Neural cell (in vitro differentiated cells): ENCODE results near the gene SERPINB5. TPM values are rescaled to one million over a fixed set of nuclear protein-coding genes. Genes with fewer than 3 reads are reported as not detected.

ENCODE experiments used
- H2AFZ ChIP-seq: fragments of 200-600, 300-800 bp; sonication (generic), shearing (Covaris generic); 2 replicates; pipeline ENCODE4 v1.6.0; 2014; ENCODE audit warnings: low read depth, mild to moderate bottlenecking, antibody characterized with exemption, low read length, moderate library complexity
- H3F3A ChIP-seq: fragments of 200-600 bp; shearing (Covaris generic); 2 replicates; pipeline ENCODE4 v1.6.1; 2016; ENCODE audit warnings: mild to moderate bottlenecking, moderate library complexity, mixed read lengths, antibody characterized with exemption, low read length; ENCODE audit not compliant: insufficient read depth, poor library complexity, severe bottlenecking
- H3K27ac ChIP-seq: fragments of 200-600, 300-800 bp; sonication (generic), shearing (Covaris generic); 2 replicates; pipeline ENCODE4 v1.5.1; 2014; ENCODE audit warnings: mild to moderate bottlenecking, low read length, moderate library complexity
- H3K27me3 ChIP-seq: fragments of 300-800, 200-600 bp; sonication (generic), shearing (Covaris generic); 2 replicates; pipeline ENCODE4 v1.6.0; 2014; ENCODE audit warnings: mild to moderate bottlenecking, low read depth, low read length, moderate library complexity; ENCODE audit not compliant: insufficient read depth
- H3K36me3 ChIP-seq: fragments of 300-800, 200-600 bp; sonication (generic), shearing (Covaris generic); 2 replicates; pipeline ENCODE4 v1.5.1; 2014; ENCODE audit warnings: mild to moderate bottlenecking, antibody characterized with exemption, low read length, moderate library complexity; ENCODE audit not compliant: insufficient read depth
- H3K4me2 ChIP-seq: fragments of 300-800, 200-600 bp; sonication (generic), shearing (Covaris generic); 2 replicates; pipeline ENCODE4 v1.6.0; 2014; ENCODE audit warnings: mild to moderate bottlenecking, low read length
- H3K4me3 ChIP-seq: fragments of 300-800, 200-600 bp; sonication (generic), shearing (Covaris generic); 2 replicates; pipeline ENCODE4 v1.5.1; 2014; ENCODE audit warnings: mild to moderate bottlenecking, low read length, moderate library complexity
- H3K79me2 ChIP-seq: fragments of 200-600 bp; shearing (Covaris generic); replicated peaks from 2 replicates; pipeline ENCODE4 v1.6.0; 2014; ENCODE audit warnings: mild to moderate bottlenecking, low read length, moderate library complexity; ENCODE audit not compliant: insufficient read depth
- H3K9ac ChIP-seq: fragments of 300-800, 200-600 bp; sonication (generic), shearing (Covaris generic); 2 replicates; pipeline ENCODE4 v1.6.1; 2016; ENCODE audit warnings: mild to moderate bottlenecking, low read length, mixed read lengths
- H3K9me2 ChIP-seq: fragments of 200-600 bp; shearing (Covaris generic); 2 replicates; pipeline ENCODE4 v1.6.1; 2016; ENCODE audit warnings: mild to moderate bottlenecking, low read length, mixed read lengths; ENCODE audit not compliant: insufficient read depth
- H3K9me3 ChIP-seq: fragments of 200-600, 300-800 bp; sonication (generic), shearing (Covaris generic); 2 replicates; pipeline ENCODE4 v1.6.1; 2016; ENCODE audit warnings: mild to moderate bottlenecking, mixed run types, low read length, moderate library complexity, mixed read lengths
- H4K20me1 ChIP-seq: fragments of 200-600 bp; shearing (Covaris generic); 2 replicates; pipeline ENCODE4 v1.6.1; 2016; ENCODE audit warnings: mild to moderate bottlenecking, mixed run types; ENCODE audit not compliant: insufficient read depth
- EP300 ChIP-seq: fragments of 450-650 bp; conservative IDR thresholded peaks from 2 replicates; pipeline ENCODE4 v1.6.1; 2014; ENCODE audit warnings: antibody characterized with exemption, mild to moderate bottlenecking, moderate library complexity; ENCODE audit not compliant: poor library complexity, severe bottlenecking
- EZH2 ChIP-seq: fragments of 200-600, 300-800 bp; shearing (Covaris generic), sonication (generic); IDR thresholded peaks from 2 replicates; pipeline ENCODE4 v1.6.1; 2014; ENCODE audit warnings: antibody characterized with exemption, low read length, borderline replicate concordance, mild to moderate bottlenecking; ENCODE audit not compliant: insufficient read depth, poor library complexity, severe bottlenecking
- MXI1 ChIP-seq: fragments of 450-650 bp; conservative IDR thresholded peaks from 2 replicates; pipeline ENCODE4 v1.6.1; 2014; ENCODE audit warnings: antibody characterized with exemption, mild to moderate bottlenecking; ENCODE audit not compliant: poor library complexity, severe bottlenecking
- POLR2AphosphoS5 ChIP-seq: IDR thresholded peaks from 2 replicates; pipeline ENCODE4 v1.6.1; 2012
- RAD21 ChIP-seq: fragments of 450-650 bp; conservative IDR thresholded peaks from 2 replicates; pipeline ENCODE4 v1.6.1; 2014; ENCODE audit warnings: antibody characterized with exemption, mild to moderate bottlenecking, moderate library complexity
- REST ChIP-seq: IDR thresholded peaks from 2 replicates; pipeline ENCODE4 v1.6.1; 2012; ENCODE audit warnings: borderline replicate concordance
- SMC3 ChIP-seq: fragments of 450-650 bp; conservative IDR thresholded peaks from 2 replicates; pipeline ENCODE4 v1.6.1; 2014; ENCODE audit warnings: antibody characterized with exemption, mild to moderate bottlenecking, moderate library complexity; ENCODE audit not compliant: poor library complexity
- TAF1 ChIP-seq: IDR thresholded peaks from 2 replicates; pipeline ENCODE4 v1.6.1; 2012; ENCODE audit warnings: low read depth
- polyA plus RNA-seq: library from polyadenylated mRNA; depleted of rRNA; stranded (reverse); fragments of >200 nt; gene quantifications from 2 replicates; pipeline ENCODE4 v1.2.3, GENCODE V29; 2014
- TF ChIP-seq, protein P1 (sequence below): fragments of 450-650 bp; IDR thresholded peaks from 2 replicates; pipeline ENCODE4 v1.5.1; 2014; ENCODE audit warnings: antibody characterized with exemption, mild to moderate bottlenecking, moderate library complexity; ENCODE audit not compliant: poor library complexity, severe bottlenecking

Gene SERPINB5
- polyA plus RNA-seq, 1 donor from 2014 or later = not detected

DNA sequence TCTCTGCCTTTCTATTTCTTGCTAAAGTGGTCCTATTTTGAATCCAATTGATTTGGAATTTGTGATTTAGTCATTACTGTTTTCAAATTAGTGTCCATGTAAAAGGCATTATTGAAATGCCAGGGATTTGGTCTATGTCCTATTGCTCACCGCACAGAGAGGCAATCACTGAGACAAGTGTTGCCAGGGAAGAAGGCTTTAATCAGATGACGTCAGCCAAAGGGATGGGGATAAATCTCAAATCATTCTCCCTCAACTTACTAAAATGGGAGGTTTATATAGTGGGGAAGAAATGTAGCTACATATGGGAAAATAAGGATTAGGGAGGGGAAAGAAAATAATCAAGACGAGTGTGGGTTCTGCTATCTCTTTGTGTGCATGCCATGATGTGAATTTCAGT, 75.0 kb downstream of the SERPINB5 start:
- H3K9me3 ChIP-seq = no peaks in the 10 kb centered on the region
- no peak overlapping the region for H3K27ac ChIP-seq
- no peak overlapping the region for H3K4me2 ChIP-seq
- H3K27me3 ChIP-seq = no peaks in the 10 kb centered on the region
- H2AFZ ChIP-seq = no peak overlapping the region
- no peak overlapping the region for H3K9ac ChIP-seq
- H3K36me3 ChIP-seq = no peaks in the 10 kb centered on the region
- no peaks in the 10 kb centered on the region for H3K9me2 ChIP-seq
- H3K79me2 ChIP-seq = no peaks in the 10 kb centered on the region
- no peaks in the 10 kb centered on the region for H4K20me1 ChIP-seq
- no peak overlapping the region for H3K4me3 ChIP-seq
- no peaks in the 10 kb centered on the region for H3F3A ChIP-seq
- TF ChIP-seq EZH2 (no peak), RAD21 (no peak), POLR2AphosphoS5 (no peak), REST (no peak), SMC3 (no peak), EP300 (no peak), MXI1 (no peak), TAF1 (no peak)
- TF ChIP-seq, protein P1, sequence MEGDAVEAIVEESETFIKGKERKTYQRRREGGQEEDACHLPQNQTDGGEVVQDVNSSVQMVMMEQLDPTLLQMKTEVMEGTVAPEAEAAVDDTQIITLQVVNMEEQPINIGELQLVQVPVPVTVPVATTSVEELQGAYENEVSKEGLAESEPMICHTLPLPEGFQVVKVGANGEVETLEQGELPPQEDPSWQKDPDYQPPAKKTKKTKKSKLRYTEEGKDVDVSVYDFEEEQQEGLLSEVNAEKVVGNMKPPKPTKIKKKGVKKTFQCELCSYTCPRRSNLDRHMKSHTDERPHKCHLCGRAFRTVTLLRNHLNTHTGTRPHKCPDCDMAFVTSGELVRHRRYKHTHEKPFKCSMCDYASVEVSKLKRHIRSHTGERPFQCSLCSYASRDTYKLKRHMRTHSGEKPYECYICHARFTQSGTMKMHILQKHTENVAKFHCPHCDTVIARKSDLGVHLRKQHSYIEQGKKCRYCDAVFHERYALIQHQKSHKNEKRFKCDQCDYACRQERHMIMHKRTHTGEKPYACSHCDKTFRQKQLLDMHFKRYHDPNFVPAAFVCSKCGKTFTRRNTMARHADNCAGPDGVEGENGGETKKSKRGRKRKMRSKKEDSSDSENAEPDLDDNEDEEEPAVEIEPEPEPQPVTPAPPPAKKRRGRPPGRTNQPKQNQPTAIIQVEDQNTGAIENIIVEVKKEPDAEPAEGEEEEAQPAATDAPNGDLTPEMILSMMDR = no peak

DNA sequence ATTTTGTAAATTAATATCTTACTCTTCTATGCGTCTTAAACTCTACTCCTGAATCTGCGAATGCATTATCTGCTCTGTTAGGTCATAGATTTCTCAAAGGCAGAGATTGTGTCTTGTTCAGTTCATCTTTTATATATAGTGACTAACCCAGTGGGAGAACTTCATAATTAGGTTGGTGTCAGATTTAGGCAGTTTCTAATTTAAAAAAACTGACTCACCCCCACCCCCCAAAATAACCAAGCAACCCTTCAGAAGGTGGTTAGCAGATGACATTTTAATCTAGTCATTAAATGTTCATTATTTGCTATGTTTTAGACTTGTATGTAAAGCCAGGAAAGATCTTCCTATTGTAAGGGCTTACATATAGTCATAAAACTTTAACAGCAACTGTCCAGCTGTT, 75.8 kb downstream of the SERPINB5 start:
- Histone ChIP-seq H3K27me3 (no peaks in the 10 kb centered on the region), H3K79me2 (no peaks in the 10 kb centered on the region), H3K27ac (no peak overlapping the region), H3F3A (no peaks in the 10 kb centered on the region), H3K36me3 (no peaks in the 10 kb centered on the region), H3K9me3 (no peaks in the 10 kb centered on the region), H3K9me2 (no peaks in the 10 kb centered on the region), H2AFZ (no peak overlapping the region), H4K20me1 (no peaks in the 10 kb centered on the region), H3K4me3 (no peak overlapping the region), H3K9ac (no peak overlapping the region), H3K4me2 (no peak overlapping the region)
- no peak for TF ChIP-seq TAF1
- TF ChIP-seq EZH2 = no peak
- no peak for TF ChIP-seq REST
